Measurements from ENCODE around the gene FHL1.
"Not testable (repeated sequence)": the region's sequence is repeated elsewhere in the genome, so short reads cannot be mapped to it uniquely, and the experiment has no call there.

Gene FHL1

GRCh38 chrX:136147976-136148375 lies 643 bp downstream of the FHL1 start:
- no peak for DNase-seq

- DNase-seq: no peak
Measured at GRCh38 chrX:136148391-136148790, 1.1 kb downstream of the FHL1 start.

GRCh38 chrX:136154998-136155397 lies 7.7 kb downstream of the FHL1 start:
- DNase-seq: no peak

GRCh38 chrX:136156560-136157117 lies 9.3 kb downstream of the FHL1 start:
- no peak for DNase-seq

- DNase-seq: no peak
Measured at GRCh38 chrX:136157187-136157586, 9.9 kb downstream of the FHL1 start.

GRCh38 chrX:136158685-136159084 lies 11.4 kb downstream of the FHL1 start:
- no peak for DNase-seq

- DNase-seq: no peak
Measured at GRCh38 chrX:136159611-136160025, 12.3 kb downstream of the FHL1 start.

GRCh38 chrX:136162827-136163570 lies 15.7 kb downstream of the FHL1 start:
- DNase-seq: peak; percentile 7

GRCh38 chrX:136163689-136164088 lies 16.4 kb downstream of the FHL1 start:
- no peak for DNase-seq

- no peak for DNase-seq
Measured at GRCh38 chrX:136165406-136165805, 18.1 kb downstream of the FHL1 start.

GRCh38 chrX:136166221-136166855 lies 19.0 kb downstream of the FHL1 start:
- DNase-seq: no peak

GRCh38 chrX:136167989-136168388 lies 20.7 kb downstream of the FHL1 start:
- DNase-seq: not testable (repeated sequence)

- no peak for DNase-seq
Measured at GRCh38 chrX:136168929-136169735, 21.8 kb downstream of the FHL1 start.

- no peak for DNase-seq
Measured at GRCh38 chrX:136170139-136170800, 22.9 kb downstream of the FHL1 start.

- DNase-seq: no peak
Measured at GRCh38 chrX:136171420-136171819, 24.1 kb downstream of the FHL1 start.

GRCh38 chrX:136176399-136176825 lies 29.1 kb downstream of the FHL1 start:
- no peak for DNase-seq

- DNase-seq: no peak
Measured at GRCh38 chrX:136179133-136179532, 31.8 kb downstream of the FHL1 start.

- no peak for DNase-seq
Measured at GRCh38 chrX:136182414-136182813, 35.1 kb downstream of the FHL1 start.

GRCh38 chrX:136183172-136183571 lies 35.8 kb downstream of the FHL1 start:
- DNase-seq: no peak

GRCh38 chrX:136183917-136184316 lies 36.6 kb downstream of the FHL1 start:
- DNase-seq: no peak

GRCh38 chrX:136185401-136186022 lies 38.2 kb downstream of the FHL1 start:
- DNase-seq: no peak

- no peak for DNase-seq
Measured at GRCh38 chrX:136186023-136186413, 38.7 kb downstream of the FHL1 start.
